ENCODE results near the gene CENPA.
"Not testable (repeated sequence)": the region's sequence is repeated elsewhere in the genome, so short reads cannot be mapped to it uniquely, and the experiment has no call there.

The CENPA gene

DNA sequence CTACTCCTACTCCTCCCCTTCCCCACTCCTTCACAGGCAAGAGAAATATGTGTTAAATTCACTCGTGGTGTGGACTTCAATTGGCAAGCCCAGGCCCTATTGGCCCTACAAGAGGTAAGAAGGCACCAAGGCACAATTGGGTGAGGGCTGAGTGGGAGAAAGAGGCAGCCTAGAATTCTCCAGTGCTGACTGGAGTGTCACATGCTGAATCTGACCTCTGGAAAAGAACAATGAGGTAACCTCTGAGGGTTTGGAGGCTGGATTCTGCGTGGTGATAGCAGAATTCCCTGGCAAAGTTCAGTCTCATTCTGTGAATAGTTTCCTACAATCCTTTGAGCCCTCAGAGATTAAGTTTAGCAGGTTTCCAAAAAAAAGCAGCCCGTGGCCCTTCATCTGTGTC, 6.9 kb downstream of the CENPA start:
- no peak for DNase-seq (ENCODE audit: low spot score)

DNA sequence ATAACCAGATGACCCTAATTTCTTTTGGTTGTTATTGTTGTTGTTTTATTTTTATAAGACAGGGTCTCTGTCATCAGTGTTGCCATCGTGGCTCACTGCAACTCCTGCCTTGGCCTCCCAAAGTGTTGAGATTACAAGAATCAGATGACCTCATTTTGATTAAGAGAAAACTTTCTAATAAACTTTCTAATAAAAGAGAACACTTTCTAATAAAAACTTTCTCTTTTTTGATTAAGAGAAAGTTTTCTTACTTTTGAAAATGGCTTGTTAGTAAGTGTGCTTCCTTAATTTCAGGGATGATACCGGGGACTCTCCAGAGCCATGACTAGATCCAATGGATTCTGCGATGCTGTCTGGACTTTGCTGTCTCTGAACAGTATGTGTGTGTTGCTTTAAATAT, 7.7 kb downstream of the CENPA start:
- DNase-seq (ENCODE audit: low spot score), result no peak

DNA sequence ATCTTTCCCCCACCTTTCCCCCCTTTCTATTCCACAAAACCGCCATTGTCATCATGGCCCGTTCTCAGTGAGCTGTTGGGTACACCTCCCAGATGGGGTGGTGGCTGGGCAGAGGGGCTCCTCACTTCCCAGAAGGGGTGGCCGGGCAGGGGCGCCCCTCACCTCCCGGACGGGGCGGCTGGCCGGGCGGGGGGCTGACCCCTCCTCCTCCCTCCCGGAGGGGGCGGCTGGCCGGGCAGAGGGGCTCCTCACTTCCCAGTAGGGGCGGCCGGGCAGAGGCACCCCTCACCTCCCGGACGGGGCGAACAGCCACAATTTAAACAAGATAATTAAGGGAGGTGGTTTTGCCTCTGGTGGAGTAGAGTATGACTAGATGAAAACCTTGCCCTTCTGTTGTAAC, 9.3 kb downstream of the CENPA start:
- not testable (repeated sequence) for DNase-seq (ENCODE audit: low spot score)

GRCh38 chr2:26801328-26801727, 15.5 kb downstream of the CENPA start:
- no peak for DNase-seq (ENCODE audit: low spot score)

DNA sequence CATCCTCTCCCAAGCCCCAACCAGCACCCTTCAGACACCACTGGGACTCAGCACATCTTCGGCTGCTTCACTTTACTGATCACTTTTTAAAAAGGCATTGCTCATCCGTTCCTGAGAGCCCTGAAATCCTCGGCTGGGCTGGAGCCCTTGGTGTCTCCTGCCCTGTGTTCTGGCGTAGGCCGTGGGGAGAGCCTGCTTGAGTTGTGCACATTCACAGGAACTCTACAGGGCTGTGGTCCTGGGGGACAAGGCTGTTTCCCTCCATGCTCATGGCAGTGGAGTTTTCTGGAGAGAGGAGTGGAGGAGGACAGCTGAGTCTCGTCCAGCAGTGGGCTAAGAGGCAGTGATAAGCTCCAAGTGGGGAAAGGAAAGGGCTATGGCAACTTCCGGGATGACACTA, 15.9 kb downstream of the CENPA start:
- DNase-seq (ENCODE audit: low spot score), result no peak

DNA sequence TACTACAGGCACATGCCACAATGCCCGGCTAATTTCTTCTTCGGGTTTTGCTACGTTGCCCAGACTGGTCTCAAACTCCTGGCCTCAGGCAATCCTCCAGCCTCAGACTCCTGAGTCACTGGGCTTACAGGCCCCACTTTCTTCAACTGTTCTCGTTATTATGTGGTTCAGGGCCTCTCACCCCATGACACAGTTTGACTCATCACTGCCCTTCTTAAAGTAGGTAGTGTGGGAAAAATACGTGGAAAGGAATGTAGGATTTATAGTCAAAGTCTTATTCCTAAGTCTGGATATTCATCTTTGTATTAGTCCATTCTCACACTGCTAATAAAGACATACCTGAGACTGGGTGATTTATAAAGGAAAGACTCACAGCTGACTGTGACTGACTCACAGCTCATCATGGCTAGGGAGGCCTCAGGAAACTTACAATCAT, 19.4 kb downstream of the CENPA start:
- DNase-seq (ENCODE audit: low spot score), result no peak

DNA sequence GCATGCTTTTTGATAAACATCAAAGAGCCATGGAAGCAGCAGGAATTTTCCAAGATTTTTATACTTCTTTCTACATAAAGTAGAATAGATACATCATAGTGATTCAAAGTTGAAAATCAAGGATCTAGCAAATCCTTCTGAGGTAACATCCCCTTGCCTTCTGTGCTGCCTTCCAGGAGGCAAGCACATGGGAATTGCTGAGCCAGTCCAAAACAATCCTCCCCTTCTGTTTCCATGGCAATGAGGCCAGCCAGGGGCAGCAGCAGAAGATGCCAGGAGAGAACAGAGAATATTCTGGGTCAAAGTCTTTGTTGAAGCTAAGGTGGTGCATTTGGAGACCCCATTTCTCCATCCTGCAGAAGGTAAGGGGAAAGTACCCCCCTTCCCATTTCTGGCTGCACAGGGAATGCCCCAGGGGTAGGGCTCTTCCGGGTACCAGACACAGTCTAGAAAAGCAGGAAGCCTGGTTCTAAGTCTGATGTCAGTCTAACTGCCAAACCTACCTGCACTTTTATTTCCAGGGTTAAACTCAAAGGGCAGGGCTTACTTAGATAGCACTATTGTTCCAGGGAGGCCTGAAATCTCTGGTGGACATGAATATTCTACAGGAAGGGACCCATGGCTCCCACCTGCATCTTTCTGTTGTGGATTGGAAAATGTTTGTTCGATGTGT, 22.1 kb downstream of the CENPA start:
- DNase-seq (ENCODE audit: low spot score), result no peak

DNA sequence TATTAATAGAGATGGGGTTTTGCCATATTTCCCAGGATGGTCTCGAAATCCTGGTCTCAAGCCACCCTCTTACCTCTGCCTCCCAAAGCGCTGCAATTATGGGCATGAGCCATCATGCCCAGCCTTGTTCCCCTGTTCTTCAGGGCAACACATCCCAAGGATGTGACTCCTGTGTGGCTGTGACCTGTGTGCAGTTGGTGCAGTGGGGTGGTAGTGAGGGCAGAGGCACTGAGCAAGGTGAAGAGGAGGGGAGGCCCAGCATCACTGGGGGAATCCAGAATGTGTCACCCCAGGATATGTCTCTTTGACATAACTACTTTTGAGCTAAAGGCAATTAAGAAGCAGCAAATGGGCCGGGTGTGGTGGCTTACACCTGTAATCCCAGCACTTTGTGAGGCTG, 23.4 kb downstream of the CENPA start:
- DNase-seq (ENCODE audit: low spot score), result no peak

GRCh38 chr2:26809876-26810577, 24.2 kb downstream of the CENPA start:
- DNase-seq (ENCODE audit: low spot score), result peak; percentile 78

GRCh38 chr2:26811261-26811660, 25.4 kb downstream of the CENPA start:
- DNase-seq (ENCODE audit: low spot score), result no peak

GRCh38 chr2:26811791-26812694, 26.2 kb downstream of the CENPA start:
- DNase-seq (ENCODE audit: low spot score), result no peak

GRCh38 chr2:26812731-26813130, 26.9 kb downstream of the CENPA start:
- no peak for DNase-seq (ENCODE audit: low spot score)

GRCh38 chr2:26814072-26814765, 28.4 kb downstream of the CENPA start:
- not testable (repeated sequence) for DNase-seq (ENCODE audit: low spot score)

DNA sequence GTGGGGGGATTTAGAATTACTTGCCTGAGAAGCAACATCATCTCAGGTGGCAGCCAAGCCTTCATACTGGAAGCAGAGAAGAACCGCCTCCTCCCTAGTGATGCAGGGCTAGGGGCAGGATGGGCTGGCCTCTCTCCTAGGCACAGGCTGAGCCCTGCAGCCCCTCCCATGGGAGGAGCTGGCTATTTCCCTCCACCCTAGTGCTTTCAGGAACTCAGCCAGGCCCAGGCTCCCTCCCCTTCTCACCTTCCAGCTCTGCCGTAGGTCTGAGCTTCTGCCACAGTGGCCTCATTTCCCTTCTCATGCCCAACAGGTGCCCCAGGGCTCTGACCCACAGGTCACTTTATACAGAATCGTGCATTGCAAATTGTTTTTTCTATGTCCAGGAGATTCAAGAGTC, 31.0 kb downstream of the CENPA start:
- no peak for DNase-seq (ENCODE audit: low spot score)

GRCh38 chr2:26818255-26818654, 32.4 kb downstream of the CENPA start:
- no peak for DNase-seq (ENCODE audit: low spot score)

DNA sequence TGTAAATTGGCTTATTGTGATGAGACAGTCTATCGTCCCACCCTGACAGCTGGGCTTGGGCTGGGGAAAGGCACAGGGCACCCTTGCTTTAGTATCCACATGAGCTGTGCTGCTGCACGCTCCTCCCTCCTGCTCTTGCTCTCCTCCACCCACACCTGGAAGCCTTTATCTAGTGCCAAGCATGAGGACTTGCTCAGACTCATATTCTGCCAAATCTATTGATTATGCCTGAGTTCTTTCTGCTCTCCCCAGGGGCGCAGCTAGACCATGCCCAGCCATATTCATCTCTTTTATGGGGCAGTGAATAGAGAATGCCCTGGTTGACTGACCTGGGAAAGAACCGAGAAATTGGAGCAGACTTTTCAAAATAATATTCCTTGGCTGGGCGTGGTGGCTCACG, 33.1 kb downstream of the CENPA start:
- DNase-seq (ENCODE audit: low spot score), result no peak

GRCh38 chr2:26820932-26821331, 35.1 kb downstream of the CENPA start:
- no peak for DNase-seq (ENCODE audit: low spot score)

DNA sequence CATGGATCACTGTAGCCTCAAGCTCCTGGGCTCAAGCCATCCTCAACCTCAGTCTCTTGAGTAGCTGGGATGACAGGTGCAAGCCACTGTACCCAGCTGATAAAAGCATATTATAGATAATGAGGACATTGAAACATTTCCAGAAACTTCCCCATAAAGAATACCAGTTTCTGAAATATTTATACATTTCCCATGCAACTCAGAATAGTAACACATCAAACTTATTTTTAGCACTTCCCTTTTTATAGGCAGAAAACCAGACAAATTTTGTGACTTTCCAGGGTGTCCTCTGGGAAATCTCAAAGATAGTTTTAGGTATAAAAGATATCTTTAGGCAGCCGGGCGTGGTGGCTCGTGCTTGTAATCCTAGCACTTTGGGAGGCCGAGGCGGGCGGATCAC, 37.0 kb downstream of the CENPA start:
- no peak for DNase-seq (ENCODE audit: low spot score)

GRCh38 chr2:26838121-26838906, 52.5 kb downstream of the CENPA start:
- no peak for DNase-seq (ENCODE audit: low spot score)

DNA sequence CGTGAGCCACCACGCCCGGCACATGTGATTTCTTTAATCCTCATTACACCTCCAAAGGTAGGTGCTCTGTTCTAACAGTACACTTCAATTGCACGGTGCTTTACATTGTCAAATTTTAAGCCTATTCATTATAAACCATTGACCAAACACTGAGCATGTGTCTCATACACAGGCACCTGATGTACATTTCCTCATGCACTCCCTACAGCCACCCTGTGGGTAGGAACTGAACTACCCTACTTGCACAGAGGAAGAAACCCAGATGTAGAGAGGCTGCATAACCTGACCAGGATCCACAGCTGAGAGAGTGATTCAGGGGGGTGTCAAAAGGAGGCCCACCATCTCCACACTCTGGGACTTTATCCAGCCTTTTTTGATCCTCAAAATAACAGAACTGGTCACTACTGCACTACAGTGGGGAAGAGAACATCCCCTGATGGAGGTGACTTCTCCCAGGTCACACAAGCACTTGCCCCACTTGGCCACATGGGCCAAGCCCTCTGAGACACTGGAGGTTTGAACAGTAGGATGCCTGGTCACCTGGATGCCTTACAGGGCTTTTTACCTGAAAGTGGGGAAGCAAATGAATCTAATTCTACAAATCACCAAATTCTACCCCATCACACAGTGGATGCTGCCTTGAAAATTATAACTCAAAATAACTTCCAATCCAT, 55.2 kb downstream of the CENPA start:
- DNase-seq (ENCODE audit: low spot score), result no peak

GRCh38 chr2:26843041-26843440, 57.2 kb downstream of the CENPA start:
- DNase-seq (ENCODE audit: low spot score), result peak; percentile 86
